Chondrocyte (in vitro differentiated cells): ENCODE results near the gene KCNQ1. TPM values are rescaled to one million over a fixed set of nuclear protein-coding genes. Genes with fewer than 3 reads are reported as not detected.

ENCODE experiments used
- DNase-seq: peaks from one replicate; pipeline ENCODE4 v3.0.0; 2021; ENCODE audit warnings: mixed read lengths, low spot score
- H3K27ac Mint-ChIP-seq: one replicate; pipeline ENCODE4 v1.8.0; 2021; ENCODE audit warnings: mild to moderate bottlenecking, moderate library complexity, mixed read lengths; ENCODE audit not compliant: unreplicated experiment
- H3K27me3 Mint-ChIP-seq: 2 replicates; pipeline ENCODE4 v1.8.0; 2021; ENCODE audit warnings: low read depth, mixed read lengths
- H3K36me3 Mint-ChIP-seq: 2 replicates; pipeline ENCODE4 v1.8.0; 2021; ENCODE audit warnings: low read depth, mixed read lengths
- H3K4me1 Mint-ChIP-seq: 2 replicates; pipeline ENCODE4 v1.8.0; 2021; ENCODE audit warnings: low read depth, mild to moderate bottlenecking, mixed read lengths
- H3K4me3 Mint-ChIP-seq: one replicate; pipeline ENCODE4 v1.8.0; 2021; ENCODE audit warnings: mild to moderate bottlenecking, moderate library complexity, mixed read lengths; ENCODE audit not compliant: unreplicated experiment
- H3K9me3 Mint-ChIP-seq: 2 replicates; pipeline ENCODE4 v1.8.0; 2021; ENCODE audit warnings: low read depth, mixed read lengths
- total RNA-seq: library from RNA; stranded (reverse); gene quantifications from 3 replicates; pipeline ENCODE4 v1.2.1, GENCODE V29; 2021
- TF ChIP-seq, protein P1 (sequence below): fragments of 200-600 bp; sonication (generic); IDR thresholded peaks from 2 replicates; pipeline ENCODE4 v1.5.0; 2021; ENCODE audit warnings: antibody characterized with exemption, mild to moderate bottlenecking, moderate library complexity

Gene KCNQ1
- total RNA-seq, 1 donor from 2014 or later, result not detected

DNA sequence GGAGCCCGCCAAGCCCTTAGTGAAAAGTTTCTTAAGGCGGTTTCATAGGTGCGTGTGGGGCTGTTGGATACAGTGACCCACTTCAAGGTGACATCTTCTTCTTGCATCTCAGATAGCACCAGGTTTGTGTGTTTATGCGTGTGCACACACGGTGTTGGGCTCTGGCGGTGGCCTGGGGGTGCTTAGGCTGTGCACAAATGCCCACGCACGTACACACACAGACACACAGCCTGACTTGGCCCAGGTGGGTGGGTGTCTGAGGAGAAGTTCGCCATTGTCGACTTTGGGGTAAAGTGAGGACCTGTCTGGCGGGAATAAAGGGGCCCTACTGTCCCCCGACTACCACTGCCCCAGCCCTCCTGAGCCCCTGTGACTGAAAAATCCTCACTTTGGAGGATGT, 103.8 kb downstream of the KCNQ1 start:
- no peak overlapping the region for H3K27ac Mint-ChIP-seq
- TF ChIP-seq, protein P1, sequence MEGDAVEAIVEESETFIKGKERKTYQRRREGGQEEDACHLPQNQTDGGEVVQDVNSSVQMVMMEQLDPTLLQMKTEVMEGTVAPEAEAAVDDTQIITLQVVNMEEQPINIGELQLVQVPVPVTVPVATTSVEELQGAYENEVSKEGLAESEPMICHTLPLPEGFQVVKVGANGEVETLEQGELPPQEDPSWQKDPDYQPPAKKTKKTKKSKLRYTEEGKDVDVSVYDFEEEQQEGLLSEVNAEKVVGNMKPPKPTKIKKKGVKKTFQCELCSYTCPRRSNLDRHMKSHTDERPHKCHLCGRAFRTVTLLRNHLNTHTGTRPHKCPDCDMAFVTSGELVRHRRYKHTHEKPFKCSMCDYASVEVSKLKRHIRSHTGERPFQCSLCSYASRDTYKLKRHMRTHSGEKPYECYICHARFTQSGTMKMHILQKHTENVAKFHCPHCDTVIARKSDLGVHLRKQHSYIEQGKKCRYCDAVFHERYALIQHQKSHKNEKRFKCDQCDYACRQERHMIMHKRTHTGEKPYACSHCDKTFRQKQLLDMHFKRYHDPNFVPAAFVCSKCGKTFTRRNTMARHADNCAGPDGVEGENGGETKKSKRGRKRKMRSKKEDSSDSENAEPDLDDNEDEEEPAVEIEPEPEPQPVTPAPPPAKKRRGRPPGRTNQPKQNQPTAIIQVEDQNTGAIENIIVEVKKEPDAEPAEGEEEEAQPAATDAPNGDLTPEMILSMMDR, result no peak
- H3K4me1 Mint-ChIP-seq, result no peaks in the 10 kb centered on the region
- no peak overlapping the region for H3K4me3 Mint-ChIP-seq
- peaks cover 14% of the 10 kb centered on the region for H3K27me3 Mint-ChIP-seq
- peak; percentile 77 for DNase-seq
- H3K9me3 Mint-ChIP-seq, result peaks cover 5% of the 10 kb centered on the region
- H3K36me3 Mint-ChIP-seq, result no peaks in the 10 kb centered on the region

DNA sequence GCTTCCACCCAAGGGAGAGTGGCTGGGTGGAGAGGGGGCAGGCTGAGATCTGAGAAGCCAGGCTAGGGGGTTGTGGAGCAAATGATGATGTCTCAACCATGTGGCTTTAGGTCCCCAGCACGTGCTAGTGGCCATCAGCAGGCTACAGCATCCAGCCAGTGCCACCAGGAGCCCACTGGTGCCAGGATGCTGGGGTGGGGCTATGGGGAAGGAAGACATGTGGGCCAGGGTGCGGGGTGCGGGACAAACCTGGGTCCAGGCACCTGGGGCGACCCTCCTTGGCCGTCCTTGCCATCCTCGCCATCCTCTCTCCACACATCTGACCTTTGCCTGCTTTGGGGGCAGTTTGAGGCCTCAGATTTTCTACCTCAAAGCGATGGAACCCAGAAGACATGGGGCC, 104.3 kb downstream of the KCNQ1 start:
- Mint-ChIP-seq H3K27me3 (peaks cover 14% of the 10 kb centered on the region), H3K27ac (no peak overlapping the region), H3K4me1 (no peaks in the 10 kb centered on the region), H3K36me3 (no peaks in the 10 kb centered on the region), H3K4me3 (no peak overlapping the region), H3K9me3 (peaks cover 5% of the 10 kb centered on the region)
- TF ChIP-seq, protein P1, result no peak
- DNase-seq, result peak; percentile 63

DNA sequence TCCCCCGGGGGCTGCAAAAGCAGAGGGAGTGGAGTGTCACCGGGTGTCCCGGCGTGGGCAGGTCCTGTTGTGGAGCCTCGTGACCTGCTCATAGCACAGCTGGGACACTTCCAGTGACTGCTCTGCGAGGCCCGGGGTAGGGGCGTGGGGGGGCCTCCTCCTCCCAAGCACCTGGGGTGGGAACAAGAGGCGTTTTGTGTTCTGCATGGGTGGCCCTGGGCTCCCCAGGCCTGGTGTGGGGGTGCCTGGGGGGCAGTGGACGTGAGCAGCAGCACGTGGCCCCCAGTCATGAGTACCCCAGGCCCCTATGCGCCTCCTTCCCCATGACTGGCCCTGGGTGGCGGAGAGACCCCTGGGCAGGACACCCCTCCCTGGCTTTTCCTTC, 104.7 kb downstream of the KCNQ1 start:
- peaks cover 14% of the 10 kb centered on the region for H3K27me3 Mint-ChIP-seq
- H3K4me1 Mint-ChIP-seq, result peaks cover 3% of the 10 kb centered on the region
- peaks cover 5% of the 10 kb centered on the region for H3K9me3 Mint-ChIP-seq
- no peak overlapping the region for H3K4me3 Mint-ChIP-seq
- DNase-seq, result peak; percentile 79
- TF ChIP-seq, protein P1, result no peak
- H3K36me3 Mint-ChIP-seq, result no peaks in the 10 kb centered on the region
- H3K27ac Mint-ChIP-seq, result no peak overlapping the region

DNA sequence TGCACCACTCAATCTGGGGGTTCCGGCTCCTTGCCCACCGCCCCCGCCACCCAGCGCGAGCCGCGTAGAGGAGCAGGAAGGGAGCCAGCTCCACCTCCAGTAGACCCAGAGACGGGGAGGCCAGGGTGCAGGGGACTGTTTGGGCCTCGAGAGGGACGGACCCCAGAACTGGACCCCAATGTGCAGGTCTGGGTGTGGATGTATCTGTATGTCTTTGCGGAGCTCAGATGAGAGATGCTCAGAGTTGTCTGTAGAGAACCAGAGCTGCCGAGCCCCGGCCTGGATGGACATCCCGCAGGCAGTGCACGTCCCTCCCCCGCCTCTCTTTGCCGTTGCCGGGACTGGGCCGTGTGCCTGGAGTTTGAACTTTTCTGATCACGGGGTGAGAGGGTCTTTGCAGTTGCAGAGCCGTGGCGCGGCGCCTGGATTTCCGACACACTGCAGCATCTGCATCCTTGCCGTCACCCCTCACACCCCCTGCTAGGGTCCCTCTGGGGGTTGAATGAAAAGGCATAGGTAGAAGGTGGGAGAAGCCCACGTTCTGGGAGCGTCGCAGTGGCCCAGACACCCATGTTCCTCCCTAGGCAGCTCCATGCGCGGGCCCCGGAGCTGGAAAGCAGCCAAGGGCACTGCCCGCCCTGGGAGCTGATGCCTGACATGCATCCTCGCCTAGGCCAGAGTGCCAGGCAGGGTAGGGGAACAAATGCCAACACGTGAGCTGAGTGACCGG, 105.2 kb downstream of the KCNQ1 start:
- Mint-ChIP-seq H3K9me3 (peaks cover 5% of the 10 kb centered on the region), H3K36me3 (no peaks in the 10 kb centered on the region), H3K27ac (no peak overlapping the region), H3K4me1 (peaks cover 9% of the 10 kb centered on the region), H3K4me3 (no peak overlapping the region), H3K27me3 (peaks cover 14% of the 10 kb centered on the region)
- DNase-seq, result peak; percentile 86
- TF ChIP-seq, protein P1, result no peak

DNA sequence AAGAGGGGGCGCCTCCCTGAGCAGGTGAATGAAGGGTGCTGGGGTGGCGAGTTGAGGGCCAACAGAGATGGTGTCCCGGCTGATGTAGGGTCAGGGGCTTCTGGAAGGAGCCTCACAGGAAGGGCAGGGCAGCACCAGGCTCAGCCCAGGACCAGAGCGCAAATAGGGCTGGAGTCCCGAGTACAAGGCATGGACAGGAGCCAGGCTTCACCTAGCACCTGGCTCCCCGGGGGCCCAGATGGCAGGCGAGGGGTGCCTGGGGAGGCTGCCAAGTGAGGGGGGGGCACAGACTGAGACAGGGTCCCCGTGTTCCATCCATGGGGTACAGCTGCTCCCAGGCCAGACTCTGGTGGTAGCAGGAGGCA, 105.8 kb downstream of the KCNQ1 start:
- TF ChIP-seq, protein P1, result no peak
- H3K36me3 Mint-ChIP-seq, result no peaks in the 10 kb centered on the region
- H3K27me3 Mint-ChIP-seq, result peaks cover 14% of the 10 kb centered on the region
- H3K4me3 Mint-ChIP-seq, result no peak overlapping the region
- no peak overlapping the region for H3K27ac Mint-ChIP-seq
- peaks cover 5% of the 10 kb centered on the region for H3K9me3 Mint-ChIP-seq
- peak; percentile 66 for DNase-seq
- H3K4me1 Mint-ChIP-seq, result peaks cover 10% of the 10 kb centered on the region
